SK-N-MC (cell line): ENCODE measurements around the gene GCSAM.

Experiments used
- EZH2 ChIP-seq: fragments of 200-600 bp; sonication (generic); IDR thresholded peaks from one replicate; pipeline ENCODE4 v1.6.1; 2017; ENCODE audit warnings: antibody characterized with exemption
- FOXP2 ChIP-seq: optimal IDR thresholded peaks from 2 replicates; pipeline ENCODE3; 2011; ENCODE audit warnings: mild to moderate bottlenecking, moderate library complexity; ENCODE audit not compliant: insufficient read depth; ENCODE audit errors: extremely low read length, control extremely low read depth
- POLR2AphosphoS5 ChIP-seq: IDR thresholded peaks from 2 replicates; pipeline ENCODE4 v1.6.1; 2012; ENCODE audit warnings: mild to moderate bottlenecking, low read depth, low read length, borderline replicate concordance

DNA sequence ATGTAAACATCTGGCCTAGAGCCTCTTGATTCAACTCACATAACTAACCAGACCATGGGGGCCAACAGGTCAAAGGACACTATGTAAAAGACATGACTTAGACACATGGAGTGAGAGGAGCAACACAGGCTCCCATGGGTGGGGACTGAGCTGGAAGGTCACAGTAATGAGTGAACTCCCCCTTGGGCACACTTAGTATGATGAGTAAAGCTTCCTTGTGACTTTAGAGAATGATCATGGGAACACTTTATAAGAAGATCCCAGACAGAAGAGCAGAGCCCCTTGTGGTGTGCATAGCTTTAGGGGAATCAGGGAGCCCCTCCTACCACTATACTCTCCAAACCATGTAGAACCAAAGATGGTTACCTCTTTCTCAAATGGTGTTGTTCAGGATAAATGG is 10.2 kb downstream of the GCSAM start:
- TF ChIP-seq POLR2AphosphoS5 (no peak), EZH2 (no peak), FOXP2 (no peak)
